Measurements from ENCODE around the gene CNBP. TPM values are rescaled to one million over a fixed set of nuclear protein-coding genes. Genes with fewer than 3 reads are reported as not detected.

CNBP gene
- total and polyA plus RNA-seq, 2 of the 13 experiments (the other 11 are each of a cell fraction or from before 2014, with no cell fraction given): 282 to 354 TPM

- TF ChIP-seq ZNF691 (CRISPR knock-in tag; IDR thresholded peaks at IDR 0.05; ENCODE audit: borderline replicate concordance, low read depth) (peak; percentile 78), TAF1 (CRISPR knock-in tag; IDR thresholded peaks at IDR 0.05) (peak; percentile 74), ZNF839 (CRISPR knock-in tag; IDR thresholded peaks at IDR 0.05; ENCODE audit: borderline replicate concordance) (no peak), THRA (CRISPR knock-in tag; IDR thresholded peaks at IDR 0.05; ENCODE audit: borderline replicate concordance) (peak; percentile 91), KMT2B (CRISPR knock-in tag; IDR thresholded peaks at IDR 0.05) (peak; percentile 57; the same call in 1 of the 2 replicates), KIAA2018 (CRISPR knock-in tag; IDR thresholded peaks at IDR 0.05; ENCODE audit: borderline replicate concordance) (no peak), ZNF292 (CRISPR knock-in tag; IDR thresholded peaks at IDR 0.05; ENCODE audit: borderline replicate concordance, low read depth) (peak; percentile 96), KAT2B (IDR thresholded peaks at IDR 0.05; ENCODE audit: borderline replicate concordance, low read depth, low read length) (no peak), SNAPC5 (CRISPR knock-in tag; IDR thresholded peaks at IDR 0.05; ENCODE audit: borderline replicate concordance) (no peak), ZNF557 (CRISPR knock-in tag; IDR thresholded peaks at IDR 0.05) (peak; percentile 82), ZNF788 (CRISPR knock-in tag; IDR thresholded peaks at IDR 0.05; ENCODE audit: borderline replicate concordance) (peak; percentile 97; the same call in 1 of the 2 replicates), MTA3 (CRISPR knock-in tag; IDR thresholded peaks at IDR 0.05) (no peak), ZNF326 (CRISPR knock-in tag; IDR thresholded peaks at IDR 0.05; ENCODE audit: borderline replicate concordance) (no peak), SPEN (CRISPR knock-in tag; IDR thresholded peaks at IDR 0.05; ENCODE audit: low read depth) (peak; percentile 91), ZNF431 (CRISPR knock-in tag; IDR thresholded peaks at IDR 0.05; ENCODE audit: borderline replicate concordance, low read depth) (peak; percentile 67; the same call in 1 of the 2 replicates), MED8 (CRISPR knock-in tag; IDR thresholded peaks at IDR 0.05; ENCODE audit: insufficient replicate concordance) (peak; percentile 46), MEIS2 (CRISPR knock-in tag; IDR thresholded peaks at IDR 0.05) (0 out of 2 replicates have a peak, but pooled peaks have one; percentile 56), ISL2 (CRISPR knock-in tag; IDR thresholded peaks at IDR 0.05) (peak; percentile 66), TEAD3 (CRISPR knock-in tag; optimal IDR thresholded peaks at IDR 0.05; ENCODE audit: borderline replicate concordance) (peak; percentile 72)
Observed at GRCh38 chr3:129119365-129120100, 64.2 kb downstream of the CNBP start (continued).

All from HepG2 (cell line).